ENCODE results near the gene CIB2. TPM values are rescaled to one million over a fixed set of nuclear protein-coding genes. Genes with fewer than 3 reads are reported as not detected.

CIB2 gene
- total RNA-seq, 4 donors from 2014 or later = 11.4 to 18.3 (median 15.9) TPM

DNA sequence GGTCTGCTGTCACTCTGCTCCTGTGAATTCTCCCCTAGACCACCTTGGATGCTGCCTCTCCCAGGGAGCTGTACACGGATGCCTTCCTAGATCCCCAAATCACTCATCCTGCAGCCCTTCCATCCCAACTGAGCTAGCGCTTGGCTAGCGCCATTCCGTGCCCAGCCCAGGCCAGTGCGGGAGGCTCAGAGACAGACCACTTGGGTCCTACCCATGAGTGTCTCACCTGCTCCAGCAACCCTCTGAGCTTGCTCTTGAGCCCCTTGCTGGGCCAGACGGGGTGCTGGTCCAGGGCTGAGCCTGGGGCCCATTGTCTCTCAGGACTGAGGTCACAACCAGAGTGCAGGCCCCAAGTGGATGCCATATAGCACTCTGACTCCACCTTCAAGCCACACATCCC, 21.1 kb downstream of the CIB2 start:
- H3K27ac ChIP-seq (replicated peaks in 1 of 4) = no peak overlapping the region
- H3K4me3 ChIP-seq = no peak overlapping the region
- TF ChIP-seq EP300 (IDR thresholded peaks at IDR 0.05) = no peak
- no peak for TF ChIP-seq POLR2AphosphoS5 (IDR thresholded peaks at IDR 0.05)
- TF ChIP-seq, protein P1, sequence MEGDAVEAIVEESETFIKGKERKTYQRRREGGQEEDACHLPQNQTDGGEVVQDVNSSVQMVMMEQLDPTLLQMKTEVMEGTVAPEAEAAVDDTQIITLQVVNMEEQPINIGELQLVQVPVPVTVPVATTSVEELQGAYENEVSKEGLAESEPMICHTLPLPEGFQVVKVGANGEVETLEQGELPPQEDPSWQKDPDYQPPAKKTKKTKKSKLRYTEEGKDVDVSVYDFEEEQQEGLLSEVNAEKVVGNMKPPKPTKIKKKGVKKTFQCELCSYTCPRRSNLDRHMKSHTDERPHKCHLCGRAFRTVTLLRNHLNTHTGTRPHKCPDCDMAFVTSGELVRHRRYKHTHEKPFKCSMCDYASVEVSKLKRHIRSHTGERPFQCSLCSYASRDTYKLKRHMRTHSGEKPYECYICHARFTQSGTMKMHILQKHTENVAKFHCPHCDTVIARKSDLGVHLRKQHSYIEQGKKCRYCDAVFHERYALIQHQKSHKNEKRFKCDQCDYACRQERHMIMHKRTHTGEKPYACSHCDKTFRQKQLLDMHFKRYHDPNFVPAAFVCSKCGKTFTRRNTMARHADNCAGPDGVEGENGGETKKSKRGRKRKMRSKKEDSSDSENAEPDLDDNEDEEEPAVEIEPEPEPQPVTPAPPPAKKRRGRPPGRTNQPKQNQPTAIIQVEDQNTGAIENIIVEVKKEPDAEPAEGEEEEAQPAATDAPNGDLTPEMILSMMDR (IDR thresholded peaks at IDR 0.05) = no peak
- H3K4me1 ChIP-seq = peaks cover 0 to 9% (median 1%) of the 10 kb centered on the region in 4 donors
- no CpG with 5 or more reads among the region's 6 CpGs for WGBS
- H3K9me3 ChIP-seq = no peaks in the 10 kb centered on the region
- no peak for DNase-seq (ENCODE audit: extremely low spot score)
- H3K27me3 ChIP-seq = no peaks in the 10 kb centered on the region
- intact Hi-C loops (cut with DNase I) = loop anchor here (5.0 kb wide), 3 partner anchors 87 to 312 kb away; no protein-coding TSS in a partner anchor
- no peaks in the 10 kb centered on the region for H3K36me3 ChIP-seq

DNA sequence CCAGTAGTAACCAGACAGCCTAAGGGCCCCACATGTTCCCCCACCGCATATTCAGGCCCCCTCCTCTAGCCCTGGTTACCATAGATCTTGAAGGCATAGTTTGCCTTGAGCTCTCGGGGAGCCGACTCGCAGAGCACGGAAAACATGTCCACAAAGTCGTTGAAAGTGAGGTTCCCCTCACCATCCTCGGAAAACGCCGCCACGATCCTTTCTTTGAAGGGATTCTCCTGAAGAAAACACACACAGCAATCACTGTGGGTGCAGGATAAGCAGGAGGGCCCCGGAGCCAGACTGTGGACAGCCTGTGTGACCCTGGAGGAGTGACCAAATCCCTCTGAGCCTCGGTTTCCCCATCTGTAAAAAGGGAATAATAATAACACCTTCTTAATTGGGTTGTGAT, 22.1 kb downstream of the CIB2 start:
- DNase-seq (ENCODE audit: extremely low spot score) = no peak
- Histone ChIP-seq H3K36me3 (no peaks in the 10 kb centered on the region), H3K9me3 (no peaks in the 10 kb centered on the region), H3K4me1 (peaks cover 0 to 9% (median 1%) of the 10 kb centered on the region in 4 donors), H3K27me3 (no peaks in the 10 kb centered on the region), H3K27ac (replicated peaks in 1 of 4) (no peak overlapping the region), H3K4me3 (no peak overlapping the region)
- intact Hi-C loops (cut with DNase I) = no loop called here
- 87% methylated on average over 11 of the region's 12 CpGs for WGBS
- no peak for TF ChIP-seq POLR2AphosphoS5 (IDR thresholded peaks at IDR 0.05)
- no peak for TF ChIP-seq EP300 (IDR thresholded peaks at IDR 0.05)
- TF ChIP-seq POLR2A (IDR thresholded peaks at IDR 0.05; ENCODE audit: low read depth) = no peak
- TF ChIP-seq, protein P1 (IDR thresholded peaks at IDR 0.05) = no peak

DNA sequence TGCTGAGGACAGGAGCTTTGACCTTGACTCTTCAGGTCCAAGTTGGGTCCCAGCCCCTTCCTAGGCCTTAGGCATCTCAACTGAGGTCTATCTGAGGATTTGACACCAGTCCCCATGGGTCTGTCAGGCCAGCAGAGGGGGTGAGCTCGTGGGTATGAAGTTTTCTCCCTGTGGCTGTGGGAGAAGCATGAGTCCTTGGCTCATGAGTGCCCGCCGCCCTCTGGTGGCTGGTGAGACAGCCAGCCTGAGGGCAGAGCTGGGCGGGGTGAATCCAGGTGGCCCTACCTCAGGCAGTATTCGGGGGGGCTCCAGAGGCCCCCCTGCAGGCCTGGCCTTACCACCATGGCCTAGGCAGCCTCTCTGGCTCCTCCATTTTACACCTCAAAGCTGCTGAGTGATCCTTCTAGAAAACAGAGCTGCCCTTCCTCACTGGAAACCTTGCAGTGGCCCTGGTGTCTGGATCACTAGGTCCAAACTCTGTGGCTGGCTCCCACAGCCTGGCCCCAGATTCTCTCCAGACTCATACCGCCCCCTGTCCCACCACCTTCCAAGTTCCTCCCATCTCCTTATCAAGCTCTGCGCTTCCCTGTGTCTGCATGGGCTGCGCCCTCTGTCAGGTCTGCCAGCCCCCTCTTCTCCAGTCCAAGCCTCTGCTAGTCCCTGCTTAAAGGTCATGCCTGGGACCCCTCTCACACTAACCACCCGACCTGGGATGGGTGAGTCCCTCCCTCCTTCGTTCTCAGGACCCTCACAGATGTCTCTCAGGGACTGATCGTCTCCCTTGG, 22.8 kb downstream of the CIB2 start:
- Histone ChIP-seq H3K4me3 (no peak overlapping the region), H3K36me3 (no peaks in the 10 kb centered on the region), H3K4me1 (peaks cover 0 to 5% (median 1%) of the 10 kb centered on the region in 4 donors), H3K9me3 (no peaks in the 10 kb centered on the region), H3K27ac (replicated peaks in 1 of 4) (no peak overlapping the region), H3K27me3 (no peaks in the 10 kb centered on the region)
- 71% methylated on average over 6 of the region's 11 CpGs for WGBS
- intact Hi-C loops (cut with DNase I) = no loop called here
- DNase-seq (ENCODE audit: extremely low spot score) = peak; percentile 95
- no peak for TF ChIP-seq EP300 (IDR thresholded peaks at IDR 0.05)
- TF ChIP-seq, protein P1 (IDR thresholded peaks at IDR 0.05) = peak; percentile 88 to 95 (median 94)
- TF ChIP-seq POLR2AphosphoS5 (IDR thresholded peaks at IDR 0.05) = peak in 1 of 2 donors; percentile 46

DNA sequence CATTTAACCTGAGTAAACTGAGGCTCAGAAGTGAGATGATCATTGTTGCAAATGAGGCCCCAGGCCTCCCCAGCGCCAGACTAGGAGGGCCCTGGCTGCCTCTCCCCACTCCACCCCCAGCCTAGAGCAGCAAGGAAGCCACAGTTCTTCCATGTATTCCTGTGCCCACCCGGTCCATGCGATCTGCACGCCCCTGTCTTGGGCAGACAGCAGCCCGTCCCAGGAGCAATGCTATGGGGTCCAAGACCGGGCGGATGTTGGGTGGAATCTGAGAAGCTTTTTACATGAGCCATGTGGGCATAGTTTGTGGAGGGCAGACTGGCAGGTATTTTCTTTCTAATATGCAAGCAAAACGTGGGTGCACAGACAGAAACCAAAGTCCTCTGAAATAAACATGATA, 23.8 kb downstream of the CIB2 start:
- TF ChIP-seq EP300 (IDR thresholded peaks at IDR 0.05) = no peak
- TF ChIP-seq POLR2AphosphoS5 (IDR thresholded peaks at IDR 0.05) = no peak
- TF ChIP-seq POLR2A (IDR thresholded peaks at IDR 0.05; ENCODE audit: low read depth) = no peak
- TF ChIP-seq, protein P1 (IDR thresholded peaks at IDR 0.05) = no peak
- no peaks in the 10 kb centered on the region for H3K27me3 ChIP-seq
- peaks cover 0 to 3% (median 0%) of the 10 kb centered on the region in 4 donors for H3K4me1 ChIP-seq
- DNase-seq (ENCODE audit: extremely low spot score) = no peak
- H3K4me3 ChIP-seq = no peak overlapping the region
- 97% methylated on average over 3 of the region's 8 CpGs for WGBS
- no peaks in the 10 kb centered on the region for H3K9me3 ChIP-seq
- intact Hi-C loops (cut with DNase I) = no loop called here
- H3K27ac ChIP-seq (replicated peaks in 1 of 4) = no peak overlapping the region
- H3K36me3 ChIP-seq = no peaks in the 10 kb centered on the region

Measured in esophagus muscularis mucosa (tissue), 4 donors.